CD4-positive, alpha-beta T cell treated with Interleukin-6 at 100 ng/mL for 8 hours (primary cell): Measurements from ENCODE around the gene ISY1.
A peak's percentile ranks its signal among the peaks of the same experiment; 100 is the strongest.
"Not testable (repeated sequence)": the region's sequence is repeated elsewhere in the genome, so short reads cannot be mapped to it uniquely, and the experiment has no call there.

Source experiments
- DNase-seq: peaks from one replicate; pipeline ENCODE4 v3.0.0-alpha.2; 2020; ENCODE audit warnings: mixed read lengths, low spot score

ISY1 gene

DNA sequence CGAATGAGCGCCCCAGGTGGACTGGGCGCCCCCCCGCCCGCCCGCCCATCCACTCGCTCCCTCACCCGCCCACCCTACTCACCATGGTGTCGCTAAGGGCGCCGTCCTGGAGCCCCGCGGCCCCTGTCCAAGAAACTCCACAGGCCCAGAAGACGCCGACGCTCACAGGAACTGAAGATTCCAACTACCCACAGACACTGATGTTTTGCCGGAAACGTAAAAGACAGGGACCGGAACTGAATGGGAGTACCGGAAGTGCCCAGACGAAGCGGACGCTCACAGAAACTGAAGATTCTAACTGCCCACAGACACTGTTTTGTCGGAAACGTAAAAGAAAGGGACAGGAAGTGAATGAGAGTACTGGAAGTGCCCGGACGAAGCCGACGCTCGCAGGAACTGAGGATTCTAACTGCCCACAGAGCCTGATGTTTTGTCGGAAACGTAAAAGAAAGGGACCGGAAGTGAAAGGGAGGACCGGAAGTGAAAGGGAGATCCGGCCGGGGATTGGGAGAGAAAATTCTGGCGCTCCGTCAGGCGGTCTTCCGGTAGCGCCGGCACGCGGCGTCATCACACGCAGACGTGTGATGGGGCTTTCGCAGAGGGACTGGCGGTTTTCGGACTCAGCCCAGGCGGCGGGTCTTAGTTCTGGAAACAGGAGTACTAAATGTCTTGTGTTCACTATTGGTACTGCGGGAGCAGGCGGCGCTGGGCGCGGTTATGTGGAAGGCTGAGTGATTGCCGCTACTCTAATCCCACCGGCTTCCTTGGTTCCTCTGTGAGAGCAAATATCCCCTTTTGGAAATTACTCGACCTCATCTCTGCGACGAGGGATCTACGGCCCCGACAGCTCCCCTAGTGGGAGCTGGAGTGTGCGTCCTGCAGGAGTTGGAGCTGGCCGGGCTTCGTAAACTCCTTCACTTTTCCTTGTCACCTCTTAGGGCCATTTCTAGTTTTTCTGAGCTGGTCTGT lies at the start of gene ISY1:
ISY1 (minus strand) TSS at position 173 of the 969 bp plus-strand sequence; CDS start at position 85, 88 bp downstream.
- peak; percentile 85 for DNase-seq

- no peak for DNase-seq
Observed at GRCh38 chr3:129207479-129207878, 46.6 kb upstream of the ISY1 start.

DNA sequence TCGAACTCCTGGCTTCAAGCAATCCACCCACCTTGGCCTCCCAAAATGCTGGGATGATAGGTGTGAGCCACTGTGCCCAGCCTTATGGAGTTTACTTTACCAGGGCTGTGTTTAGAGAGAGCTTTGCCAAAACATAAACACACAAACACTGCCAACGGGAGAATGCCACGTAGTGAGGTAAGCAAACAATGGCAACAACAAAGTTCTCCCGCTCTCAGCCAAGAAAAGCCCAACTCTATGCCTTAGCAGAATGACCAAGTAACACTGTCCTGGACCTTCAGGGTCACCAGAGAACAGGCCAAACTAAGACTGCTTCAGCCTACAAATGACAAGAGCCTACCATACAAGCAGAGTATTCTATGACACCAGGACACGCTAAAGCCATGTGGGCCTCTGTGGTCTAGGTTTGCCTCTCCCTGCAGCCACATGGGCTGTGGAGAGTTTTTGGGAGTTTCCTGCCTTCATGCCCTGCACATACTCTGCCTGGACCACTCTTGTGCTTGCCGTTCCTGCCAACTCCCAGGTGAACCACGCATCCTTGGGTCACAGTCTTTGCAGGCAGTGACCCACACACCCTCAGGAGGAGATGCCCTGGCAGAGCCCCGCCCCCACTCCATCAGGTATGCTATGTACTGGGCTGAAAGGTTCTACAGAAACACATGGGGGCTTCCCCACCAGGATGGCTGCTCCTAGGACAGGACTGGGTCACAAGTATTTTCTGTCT lies 44.4 kb upstream of the ISY1 start:
- no peak for DNase-seq

- no peak for DNase-seq
Observed at GRCh38 chr3:129204473-129204872, 43.6 kb upstream of the ISY1 start.

DNA sequence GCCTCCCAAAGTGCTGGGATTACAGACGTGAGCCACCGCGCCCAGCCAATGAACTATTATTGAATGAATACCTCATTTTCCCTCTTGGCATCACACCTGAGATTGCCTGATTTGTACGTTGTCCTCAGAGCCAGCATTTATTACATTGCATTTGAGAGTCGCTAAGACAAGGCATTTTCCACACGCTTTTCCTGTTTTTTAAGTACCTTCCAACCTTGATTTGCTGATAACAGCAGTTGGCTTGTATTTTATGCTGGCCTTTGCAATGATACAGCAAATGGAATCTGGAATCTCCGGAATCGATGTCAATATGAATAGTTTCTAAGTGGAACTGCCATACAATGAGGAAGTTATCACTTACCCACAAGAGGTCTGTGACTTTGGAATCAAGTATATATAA lies 38.5 kb upstream of the ISY1 start:
- DNase-seq: no peak

DNA sequence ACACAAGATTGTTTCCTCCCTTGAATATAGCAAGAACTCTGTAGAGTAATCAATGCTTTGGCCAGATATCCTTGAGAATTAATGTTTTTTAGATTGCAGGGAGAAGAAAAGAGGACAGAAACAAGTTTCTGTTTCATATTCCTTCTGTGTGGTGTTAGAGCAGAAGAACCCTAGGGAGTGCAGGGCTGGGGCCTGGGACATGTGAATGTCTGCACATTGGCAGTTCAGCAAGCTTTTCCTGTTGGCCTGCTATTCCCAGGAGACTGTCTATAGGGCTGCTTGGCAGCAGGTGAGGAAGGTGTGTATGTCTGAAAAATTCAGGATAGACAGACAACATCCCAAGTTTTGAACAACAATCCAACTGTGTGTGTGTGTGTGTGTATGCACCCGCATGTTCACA lies 36.5 kb upstream of the ISY1 start:
- no peak for DNase-seq

- no peak for DNase-seq
Observed at GRCh38 chr3:129196601-129197000, 35.7 kb upstream of the ISY1 start.

DNA sequence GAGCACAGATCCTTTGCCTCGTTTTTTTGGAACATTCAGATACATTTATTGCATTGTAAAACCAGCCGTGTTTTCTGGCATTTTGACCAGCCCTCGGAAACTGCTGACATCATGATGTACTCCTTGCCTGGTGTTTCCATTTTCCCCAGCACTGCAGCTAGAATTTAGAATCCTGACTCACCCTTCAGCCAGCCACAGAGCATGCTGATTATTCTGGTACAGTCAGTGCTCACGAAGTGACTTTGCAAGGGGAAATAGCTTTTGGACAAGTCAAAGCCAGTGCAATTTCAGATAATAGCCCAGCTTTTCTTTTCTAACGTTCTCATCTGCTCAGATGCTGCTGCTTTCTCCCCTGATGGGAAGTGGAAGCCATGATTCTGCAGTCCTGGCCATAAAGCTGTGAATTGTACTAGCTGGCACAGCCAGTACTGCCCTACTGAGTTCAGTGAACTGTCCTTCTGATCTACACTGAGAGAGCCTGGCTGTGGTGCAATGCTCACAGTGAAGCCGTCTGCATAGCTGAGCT lies 34.9 kb upstream of the ISY1 start:
- no peak for DNase-seq

DNA sequence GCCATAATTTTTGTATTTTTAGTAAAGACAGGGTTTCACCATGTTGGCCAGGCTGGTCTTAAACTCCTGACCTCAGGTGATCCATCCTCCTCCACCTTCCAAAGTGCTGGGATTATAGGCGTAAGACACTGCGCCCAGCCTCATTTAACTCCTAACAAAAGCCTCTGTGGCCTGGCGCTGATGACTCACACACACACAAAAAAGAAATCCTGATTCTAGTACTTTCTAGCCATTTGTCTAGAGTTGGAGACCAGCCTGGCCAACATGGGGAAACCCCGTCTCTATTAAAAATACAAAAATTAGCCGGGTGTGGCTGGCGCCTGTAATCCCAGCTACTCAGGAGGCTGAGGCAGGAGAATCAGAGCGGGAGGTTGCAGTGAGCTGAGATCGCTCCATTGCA lies 28.9 kb upstream of the ISY1 start:
- DNase-seq: not testable (repeated sequence)

GRCh38 chr3:129187857-129188256 lies 27.0 kb upstream of the ISY1 start:
- DNase-seq: no peak

DNA sequence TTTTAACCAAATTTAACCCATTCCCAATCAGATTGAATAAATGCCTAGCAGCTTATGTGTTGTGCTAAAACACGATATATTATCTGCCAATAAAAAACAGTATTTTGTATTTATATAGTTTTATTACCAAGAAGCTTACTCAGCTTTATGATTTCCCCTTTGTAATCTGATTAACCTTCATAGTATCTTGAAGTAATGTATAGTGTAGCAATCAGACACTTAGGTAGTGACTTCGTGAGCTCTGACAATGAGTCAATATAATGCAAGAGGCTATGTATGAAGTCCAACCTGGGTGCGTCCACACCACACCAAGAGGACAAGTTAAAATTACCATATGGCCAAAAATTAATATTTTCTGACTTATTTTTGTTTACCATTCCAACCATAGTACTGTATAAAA lies 24.9 kb upstream of the ISY1 start:
- no peak for DNase-seq

DNA sequence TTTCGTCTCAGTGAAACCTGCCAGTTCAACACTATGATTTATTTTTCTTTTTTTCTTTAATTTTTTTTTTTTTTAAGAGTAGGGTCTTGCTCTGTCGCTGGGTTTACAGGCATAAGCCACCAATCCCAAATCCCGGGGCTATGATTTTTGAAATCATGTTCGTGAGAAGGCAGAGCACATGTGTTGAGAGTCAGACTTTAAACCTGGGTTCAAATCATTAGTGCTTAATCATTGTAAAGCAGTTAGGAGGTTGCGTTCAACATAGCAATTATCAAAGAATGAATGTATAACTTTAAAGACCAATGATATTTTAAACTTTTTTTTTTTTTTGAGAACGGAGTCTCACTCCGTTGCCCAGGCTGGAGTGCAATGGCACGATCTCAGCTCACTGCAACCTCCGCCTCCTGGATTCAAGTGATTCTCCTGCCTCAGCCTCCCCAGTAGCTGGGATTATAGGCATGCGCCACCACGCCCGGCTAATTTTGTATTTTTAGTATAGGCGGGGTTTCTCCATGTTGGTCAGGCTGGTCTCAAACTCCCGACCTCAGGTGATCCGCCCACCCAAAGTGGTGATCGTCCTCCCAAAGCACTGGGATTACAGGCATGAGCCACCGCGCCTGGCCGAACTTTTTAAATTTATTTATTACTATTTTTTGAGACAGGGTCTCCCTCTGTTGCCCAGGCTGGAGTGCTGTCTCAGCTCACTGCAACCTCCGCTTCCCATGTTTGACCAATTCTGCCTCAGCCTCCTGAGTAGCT lies 24.1 kb upstream of the ISY1 start:
- DNase-seq: not testable (repeated sequence)

GRCh38 chr3:129184396-129184657 lies 23.5 kb upstream of the ISY1 start:
- no peak for DNase-seq

DNA sequence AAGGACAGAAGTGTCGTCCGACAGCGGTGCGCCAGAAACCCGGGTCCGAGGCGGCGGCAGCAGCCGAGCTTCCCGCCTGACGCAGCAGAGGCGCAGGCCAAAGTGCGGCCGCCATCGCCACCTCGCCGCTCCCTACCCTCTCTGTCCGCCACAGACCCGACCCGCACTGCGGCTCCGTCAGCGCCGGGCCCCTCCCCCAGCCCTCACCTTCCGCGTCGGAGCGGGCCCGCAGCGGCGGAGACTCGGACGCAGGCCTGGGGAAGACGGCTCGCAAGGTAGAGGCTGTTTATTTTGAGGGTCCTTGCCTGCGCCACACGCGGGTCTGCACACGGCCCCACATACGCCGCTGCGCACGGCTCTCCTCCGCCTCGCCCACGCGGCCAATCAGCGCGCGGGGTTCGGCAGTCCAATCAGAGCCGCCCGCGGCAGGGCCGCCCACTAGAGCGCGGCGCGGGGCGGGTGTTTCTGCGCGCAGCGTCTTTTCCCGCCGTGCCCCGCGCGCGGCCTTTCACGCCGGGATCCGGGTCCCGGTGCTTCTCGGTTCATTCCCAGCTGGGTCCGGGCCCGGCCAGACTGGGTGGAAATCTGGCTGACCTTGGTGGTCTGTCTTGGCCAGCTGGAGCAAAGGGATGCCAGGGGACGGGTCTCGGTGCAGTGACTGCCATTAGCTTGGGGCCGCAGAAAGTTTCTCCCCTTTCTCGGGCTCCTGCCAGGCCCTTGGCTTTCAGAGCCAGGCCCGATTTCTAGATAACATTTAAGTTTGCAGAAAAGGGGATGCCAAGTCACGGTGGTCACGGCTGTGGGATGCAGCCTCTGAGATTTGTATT lies 22.9 kb upstream of the ISY1 start, which contains the start of gene CNBP:
CNBP (minus strand) TSS at position 328 of the 827 bp plus-strand sequence. CDS start 12,139 bp downstream, outside the sequence.
- peak; percentile 90 for DNase-seq

DNA sequence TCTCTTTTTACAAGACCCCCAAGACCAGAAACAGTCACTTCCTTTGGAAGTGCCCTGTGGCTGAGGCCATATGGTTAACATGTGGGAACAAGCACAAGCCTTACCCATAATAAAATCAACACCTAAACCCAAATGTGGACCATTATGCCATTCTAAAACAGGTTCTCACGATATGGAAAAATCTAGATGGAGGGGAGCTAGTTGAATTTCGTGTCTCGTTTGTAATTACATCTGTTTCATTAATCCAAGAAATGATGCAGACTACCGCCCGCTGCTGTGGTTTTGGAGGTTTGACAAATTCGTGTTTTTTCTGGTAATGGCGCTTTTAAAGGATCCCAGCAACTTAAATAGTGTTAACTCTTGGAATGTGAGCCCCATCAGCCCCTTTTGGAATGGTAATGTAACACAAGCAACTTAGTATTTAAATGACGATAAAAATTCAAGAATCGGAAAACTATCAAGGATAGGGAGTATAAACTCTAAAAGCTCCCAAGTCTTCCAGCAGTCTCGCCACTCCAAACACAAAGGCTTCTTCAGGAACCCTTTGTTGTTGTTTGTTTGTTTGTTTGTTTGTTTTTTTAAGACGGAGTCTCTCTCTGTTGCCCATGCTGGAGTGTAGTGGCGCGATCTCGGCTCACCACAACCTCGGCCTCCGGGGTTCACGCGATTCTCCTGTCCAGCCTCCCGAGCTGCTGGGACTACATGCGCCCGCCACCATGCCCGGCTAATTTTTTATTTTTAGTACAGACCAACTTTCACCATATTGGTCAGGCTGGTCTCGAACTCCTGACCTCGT lies 21.7 kb upstream of the ISY1 start:
- no peak for DNase-seq

DNA sequence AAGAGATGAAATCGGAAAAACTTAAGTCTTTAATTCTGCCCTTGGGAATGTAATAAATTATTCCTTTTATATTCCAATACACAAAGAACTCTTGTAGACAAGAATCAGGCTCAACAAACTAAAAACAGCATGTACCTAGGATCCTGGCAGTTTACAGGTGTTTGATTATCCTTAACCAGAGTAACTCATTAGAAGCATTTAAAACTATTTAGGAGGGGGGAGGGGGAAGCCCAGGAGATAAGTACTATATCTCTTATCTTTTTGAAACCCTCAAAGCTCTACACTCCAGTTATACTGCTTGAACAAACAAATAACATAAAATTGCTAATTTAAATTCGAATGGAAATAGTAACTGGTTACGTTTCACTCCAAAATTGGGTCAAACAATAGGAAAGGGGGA lies 21.0 kb upstream of the ISY1 start:
- DNase-seq: no peak

GRCh38 chr3:129180461-129180860 lies 19.6 kb upstream of the ISY1 start:
- DNase-seq: no peak

- no peak for DNase-seq
Observed at GRCh38 chr3:129176051-129176450, 15.2 kb upstream of the ISY1 start.

DNA sequence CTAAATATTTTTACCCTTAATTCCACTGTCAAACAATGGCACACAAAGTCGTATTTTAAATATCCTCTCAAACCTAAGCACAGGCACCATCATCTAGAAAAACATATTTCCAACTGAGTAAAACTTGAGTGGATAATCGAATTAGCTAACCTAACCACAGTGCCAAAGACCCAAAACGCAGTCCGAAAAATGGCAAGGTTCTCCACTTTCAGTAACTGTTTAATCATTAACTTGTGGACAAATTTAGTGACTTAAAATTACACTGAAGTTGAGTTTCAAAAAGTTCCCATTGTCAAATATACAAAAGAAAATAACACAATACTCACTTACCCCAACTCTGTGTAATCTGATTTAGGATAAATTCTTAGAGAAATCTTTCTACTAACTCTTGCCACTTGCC lies 12.9 kb upstream of the ISY1 start:
- DNase-seq: no peak

DNA sequence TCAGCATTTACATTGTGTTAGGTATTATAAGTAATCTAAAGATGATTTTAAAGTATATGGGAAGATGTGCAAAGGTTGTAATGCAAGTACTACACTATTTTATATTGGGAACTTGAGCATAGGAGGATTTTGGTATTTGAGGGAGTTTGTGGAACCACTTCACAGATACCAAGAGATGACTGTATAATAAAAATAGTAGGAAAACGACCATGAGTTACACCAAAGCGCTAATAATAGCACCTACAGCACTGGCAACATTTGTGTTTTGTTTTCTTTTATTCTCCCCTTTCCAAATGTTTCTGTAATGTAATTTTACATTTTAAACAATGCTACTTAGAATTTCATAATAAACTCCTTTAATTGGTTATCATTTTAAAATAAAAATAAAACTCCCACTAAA lies 12.3 kb upstream of the ISY1 start:
- no peak for DNase-seq
